ENCODE results near the gene SELENOM. TPM values are rescaled to one million over a fixed set of nuclear protein-coding genes. Genes with fewer than 3 reads are reported as not detected.

SELENOM gene
- total and polyA plus RNA-seq, 2 donors from 2014 or later = 154 to 291 TPM

DNA sequence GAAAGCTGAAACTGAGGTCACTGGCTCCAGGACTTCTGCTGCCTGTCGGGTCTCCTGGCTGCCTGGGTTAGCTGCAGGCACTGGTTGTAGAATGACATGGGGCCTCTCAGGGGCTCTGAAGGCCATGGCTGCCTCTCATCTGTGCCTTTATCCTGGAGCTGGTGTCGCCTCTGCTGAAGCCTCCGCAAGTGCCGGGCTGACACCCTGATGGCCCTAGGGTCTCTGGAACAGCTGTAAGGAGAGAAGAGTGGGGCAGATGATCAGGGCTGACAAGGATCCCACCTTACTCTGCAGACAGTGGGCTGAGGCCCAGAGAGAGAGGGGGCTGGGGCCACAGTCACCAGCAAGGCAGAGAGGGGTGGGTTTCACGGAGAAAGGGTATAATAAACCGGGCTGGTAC is 28.3 kb upstream of the SELENOM start:
- Histone ChIP-seq H3K4me1 (ENCODE audit: control insufficient read depth in 2 of 3, insufficient read depth in 2 of 3, low read depth in 1 of 3, low read length in 3 of 3) (peaks cover 0 to 4% (median 0%) of the 10 kb centered on the region in 3 donors), H3K27ac (ENCODE audit: low read depth in 2 of 2, low read length in 2 of 2) (no peak overlapping the region), H3K36me3 (ENCODE audit: control insufficient read depth in 2 of 3, insufficient read depth in 3 of 3, low read length in 3 of 3) (no peaks in the 10 kb centered on the region), H3K9ac (ENCODE audit: low read length in 3 of 3) (no peak overlapping the region), H3K9me3 (ENCODE audit: control insufficient read depth in 2 of 3, insufficient read depth in 1 of 3, low read length in 3 of 3) (no peaks in the 10 kb centered on the region), H3K4me3 (ENCODE audit: low read length in 3 of 3) (no peak overlapping the region), H3K27me3 (ENCODE audit: control insufficient read depth, insufficient read depth, low read length) (no peaks in the 10 kb centered on the region)
- TF ChIP-seq, protein P1, sequence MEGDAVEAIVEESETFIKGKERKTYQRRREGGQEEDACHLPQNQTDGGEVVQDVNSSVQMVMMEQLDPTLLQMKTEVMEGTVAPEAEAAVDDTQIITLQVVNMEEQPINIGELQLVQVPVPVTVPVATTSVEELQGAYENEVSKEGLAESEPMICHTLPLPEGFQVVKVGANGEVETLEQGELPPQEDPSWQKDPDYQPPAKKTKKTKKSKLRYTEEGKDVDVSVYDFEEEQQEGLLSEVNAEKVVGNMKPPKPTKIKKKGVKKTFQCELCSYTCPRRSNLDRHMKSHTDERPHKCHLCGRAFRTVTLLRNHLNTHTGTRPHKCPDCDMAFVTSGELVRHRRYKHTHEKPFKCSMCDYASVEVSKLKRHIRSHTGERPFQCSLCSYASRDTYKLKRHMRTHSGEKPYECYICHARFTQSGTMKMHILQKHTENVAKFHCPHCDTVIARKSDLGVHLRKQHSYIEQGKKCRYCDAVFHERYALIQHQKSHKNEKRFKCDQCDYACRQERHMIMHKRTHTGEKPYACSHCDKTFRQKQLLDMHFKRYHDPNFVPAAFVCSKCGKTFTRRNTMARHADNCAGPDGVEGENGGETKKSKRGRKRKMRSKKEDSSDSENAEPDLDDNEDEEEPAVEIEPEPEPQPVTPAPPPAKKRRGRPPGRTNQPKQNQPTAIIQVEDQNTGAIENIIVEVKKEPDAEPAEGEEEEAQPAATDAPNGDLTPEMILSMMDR (IDR thresholded peaks at IDR 0.05; ENCODE audit: borderline replicate concordance, extremely low read depth, insufficient read depth) = no peak
- intact Hi-C loops (cut with DNase I) = no loop called here
- DNase-seq (no peak), FAIRE-seq (no peak)

DNA sequence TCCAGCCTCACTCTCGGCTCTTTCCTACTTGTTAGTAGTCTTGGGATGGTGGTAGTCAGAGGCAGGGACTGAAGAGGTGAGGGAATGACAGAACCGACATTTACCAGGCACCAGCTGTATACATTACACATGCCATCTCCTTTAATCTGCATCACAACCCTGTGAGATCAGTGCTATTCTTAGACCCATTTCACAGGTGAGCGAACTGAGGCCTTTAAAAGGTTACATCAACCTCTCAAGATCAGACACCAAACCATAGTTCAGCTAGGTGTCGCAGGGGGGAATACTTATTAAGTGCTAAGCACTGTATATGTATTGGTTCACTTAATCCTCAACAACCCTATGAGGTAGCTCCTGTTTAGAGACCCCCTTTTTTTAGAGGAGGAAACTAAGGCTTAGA is 27.3 kb upstream of the SELENOM start:
- Histone ChIP-seq H3K27me3 (ENCODE audit: control insufficient read depth, insufficient read depth, low read length) (no peaks in the 10 kb centered on the region), H3K27ac (ENCODE audit: low read depth in 2 of 2, low read length in 2 of 2) (no peak overlapping the region), H3K9ac (ENCODE audit: low read length in 3 of 3) (no peak overlapping the region), H3K4me1 (ENCODE audit: control insufficient read depth in 2 of 3, insufficient read depth in 2 of 3, low read depth in 1 of 3, low read length in 3 of 3) (peaks cover 0 to 3% (median 0%) of the 10 kb centered on the region in 3 donors), H3K36me3 (ENCODE audit: control insufficient read depth in 2 of 3, insufficient read depth in 3 of 3, low read length in 3 of 3) (no peaks in the 10 kb centered on the region), H3K9me3 (ENCODE audit: control insufficient read depth in 2 of 3, insufficient read depth in 1 of 3, low read length in 3 of 3) (no peaks in the 10 kb centered on the region), H3K4me3 (ENCODE audit: low read length in 3 of 3) (no peak overlapping the region)
- DNase-seq = no peak
- TF ChIP-seq, protein P1 (IDR thresholded peaks at IDR 0.05; ENCODE audit: borderline replicate concordance, extremely low read depth, insufficient read depth) = no peak
- intact Hi-C loops (cut with DNase I) = no loop called here
- no peak for FAIRE-seq

DNA sequence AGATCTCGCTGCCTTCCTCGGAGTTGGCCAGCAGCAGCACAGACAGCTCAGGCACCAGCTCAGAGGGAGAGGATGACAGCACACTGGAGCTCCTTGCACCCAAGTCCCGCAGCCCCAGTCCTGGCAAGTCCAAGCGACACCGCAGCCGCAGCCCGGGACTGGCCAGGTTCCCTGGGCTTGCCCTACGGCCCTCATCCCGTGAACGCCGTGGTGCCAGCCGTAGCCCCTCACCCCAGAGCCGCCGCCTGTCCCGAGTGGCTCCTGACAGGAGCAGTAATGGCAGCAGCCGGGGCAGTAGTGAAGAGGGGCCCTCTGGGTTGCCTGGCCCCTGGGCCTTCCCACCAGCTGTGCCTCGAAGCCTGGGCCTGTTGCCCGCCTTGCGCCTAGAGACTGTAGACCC is 26.5 kb upstream of the SELENOM start:
- no peak overlapping the region for H3K27ac ChIP-seq (ENCODE audit: low read depth in 2 of 2, low read length in 2 of 2)
- no peak overlapping the region for H3K9ac ChIP-seq (ENCODE audit: low read length in 3 of 3)
- TF ChIP-seq, protein P1 (IDR thresholded peaks at IDR 0.05; ENCODE audit: borderline replicate concordance, extremely low read depth, insufficient read depth) = no peak
- H3K4me1 ChIP-seq (ENCODE audit: control insufficient read depth in 2 of 3, insufficient read depth in 2 of 3, low read depth in 1 of 3, low read length in 3 of 3) = peaks cover 0 to 3% (median 0%) of the 10 kb centered on the region in 3 donors
- FAIRE-seq (no peak), DNase-seq (no peak)
- no peaks in the 10 kb centered on the region for H3K27me3 ChIP-seq (ENCODE audit: control insufficient read depth, insufficient read depth, low read length)
- intact Hi-C loops (cut with DNase I) = no loop called here
- no peaks in the 10 kb centered on the region for H3K9me3 ChIP-seq (ENCODE audit: control insufficient read depth in 2 of 3, insufficient read depth in 1 of 3, low read length in 3 of 3)
- no peak overlapping the region for H3K4me3 ChIP-seq (ENCODE audit: low read length in 3 of 3)
- H3K36me3 ChIP-seq (ENCODE audit: control insufficient read depth in 2 of 3, insufficient read depth in 3 of 3, low read length in 3 of 3) = no peaks in the 10 kb centered on the region

DNA sequence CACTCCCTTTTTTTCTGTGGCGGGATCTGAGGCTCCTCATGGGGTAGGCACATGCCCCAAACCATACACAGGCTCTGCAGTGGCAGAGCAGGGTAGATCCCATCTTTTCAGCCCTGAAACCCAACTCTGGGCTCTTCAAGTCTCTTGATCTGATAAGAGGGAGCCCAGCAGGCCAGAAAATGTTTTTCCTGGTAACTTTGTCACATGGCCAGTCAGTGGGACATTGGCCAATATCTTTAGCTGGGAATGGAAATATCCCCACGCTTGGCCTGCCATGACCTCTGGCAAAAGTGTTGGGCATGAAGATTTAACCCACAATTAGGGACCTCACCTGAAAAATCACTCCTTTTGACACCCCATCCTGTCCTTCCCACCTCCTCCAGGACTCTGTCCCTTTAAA is 23.5 kb upstream of the SELENOM start:
- Histone ChIP-seq H3K27me3 (ENCODE audit: control insufficient read depth, insufficient read depth, low read length) (no peaks in the 10 kb centered on the region), H3K9ac (ENCODE audit: low read length in 3 of 3) (no peak overlapping the region), H3K4me1 (ENCODE audit: control insufficient read depth in 2 of 3, insufficient read depth in 2 of 3, low read depth in 1 of 3, low read length in 3 of 3) (peaks cover 0 to 8% (median 0%) of the 10 kb centered on the region in 3 donors), H3K9me3 (ENCODE audit: control insufficient read depth in 2 of 3, insufficient read depth in 1 of 3, low read length in 3 of 3) (no peaks in the 10 kb centered on the region), H3K36me3 (ENCODE audit: control insufficient read depth in 2 of 3, insufficient read depth in 3 of 3, low read length in 3 of 3) (peaks cover 0 to 2% (median 0%) of the 10 kb centered on the region in 3 donors), H3K4me3 (ENCODE audit: low read length in 3 of 3) (no peak overlapping the region), H3K27ac (ENCODE audit: low read depth in 2 of 2, low read length in 2 of 2) (peak overlapping the region; percentile 55 to 91)
- TF ChIP-seq, protein P1 (IDR thresholded peaks at IDR 0.05; ENCODE audit: borderline replicate concordance, extremely low read depth, insufficient read depth) = no peak
- intact Hi-C loops (cut with DNase I) = no loop called here
- FAIRE-seq (no peak), DNase-seq (no peak)

Measured in kidney (tissue), 14 donors.